Measurements from ENCODE around the gene SCYL3.
"Not testable (repeated sequence)": the region's sequence is repeated elsewhere in the genome, so short reads cannot be mapped to it uniquely, and the experiment has no call there.

Gene SCYL3

DNA sequence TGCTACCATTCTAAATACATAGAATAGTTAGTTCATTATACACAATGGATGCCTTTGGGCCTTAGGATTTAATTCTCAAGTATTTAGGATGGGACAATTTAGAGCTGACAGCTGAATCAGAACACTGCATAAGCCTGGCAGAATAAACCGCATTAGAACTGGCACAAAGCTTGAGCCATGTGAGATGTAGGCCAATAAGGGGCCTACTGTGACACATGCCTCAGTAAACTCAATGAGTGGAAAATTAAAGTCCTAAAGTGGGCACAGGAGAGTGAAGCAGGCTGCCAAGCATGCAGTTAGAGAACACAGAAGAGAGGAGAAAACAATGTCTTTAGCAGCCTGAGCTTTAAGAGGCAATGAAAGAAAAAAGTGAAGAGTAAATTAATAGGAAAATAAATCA lies 24.3 kb downstream of the SCYL3 start:
- TF ChIP-seq ZNF274 (IDR thresholded peaks at IDR 0.05; ENCODE audit: low read depth, low read length): no peak
- H3K4me3 ChIP-seq (ENCODE audit: low read length): no peak overlapping the region

DNA sequence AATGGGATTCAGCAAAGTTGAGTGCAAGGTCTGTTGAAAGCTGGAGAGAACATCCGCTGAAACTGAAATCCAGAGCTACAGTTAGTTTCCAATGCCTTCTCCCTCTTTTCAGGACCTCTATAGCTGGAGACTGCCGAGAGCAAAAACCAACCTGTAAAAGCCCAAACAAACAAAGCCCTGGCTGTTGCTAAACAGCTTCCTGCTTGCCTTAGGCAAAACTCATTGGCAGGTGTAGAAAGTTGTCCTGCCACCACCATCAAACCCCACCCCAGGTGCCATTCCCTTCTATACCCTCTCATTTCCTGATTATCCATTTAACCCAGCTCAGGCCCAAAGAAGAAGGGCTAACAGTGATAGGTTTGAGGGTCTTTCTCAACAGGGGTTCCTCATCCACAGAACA lies 24.7 kb downstream of the SCYL3 start:
- no peak for TF ChIP-seq ZNF274 (IDR thresholded peaks at IDR 0.05; ENCODE audit: low read depth, low read length)
- H3K4me3 ChIP-seq (ENCODE audit: low read length): no peak overlapping the region

DNA sequence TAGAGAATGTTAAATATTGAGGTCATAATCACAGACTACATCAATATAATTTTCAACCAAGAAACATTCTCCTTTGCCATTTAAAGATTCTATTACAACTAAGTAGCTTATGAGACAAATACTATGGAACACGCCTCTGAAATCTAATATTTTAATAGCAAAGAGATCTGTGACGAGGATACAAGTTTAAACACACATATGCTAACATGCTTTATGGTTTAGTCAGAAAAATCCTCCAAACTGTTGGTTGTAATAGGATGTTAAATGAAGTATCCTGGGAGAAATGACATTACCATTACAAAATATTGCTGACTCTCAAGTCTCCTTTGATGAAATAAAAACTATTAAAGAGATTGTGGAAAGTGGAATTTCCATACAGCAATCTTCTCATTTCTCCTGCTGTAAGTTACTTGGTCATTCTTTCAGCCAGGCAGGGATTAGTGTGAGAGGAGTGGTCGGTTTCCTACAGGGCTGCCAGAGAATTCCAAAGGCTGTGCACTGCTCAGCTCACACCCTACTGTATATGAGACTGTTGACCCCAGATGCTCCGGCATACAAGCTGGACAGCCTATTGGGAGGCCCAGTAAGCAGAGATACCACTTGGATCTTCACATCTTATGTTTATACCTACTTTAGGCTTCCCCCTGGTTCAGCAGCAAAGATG lies 26.6 kb downstream of the SCYL3 start:
- TF ChIP-seq ZNF274 (IDR thresholded peaks at IDR 0.05; ENCODE audit: low read depth, low read length): no peak
- no peak overlapping the region for H3K4me3 ChIP-seq (ENCODE audit: low read length)

DNA sequence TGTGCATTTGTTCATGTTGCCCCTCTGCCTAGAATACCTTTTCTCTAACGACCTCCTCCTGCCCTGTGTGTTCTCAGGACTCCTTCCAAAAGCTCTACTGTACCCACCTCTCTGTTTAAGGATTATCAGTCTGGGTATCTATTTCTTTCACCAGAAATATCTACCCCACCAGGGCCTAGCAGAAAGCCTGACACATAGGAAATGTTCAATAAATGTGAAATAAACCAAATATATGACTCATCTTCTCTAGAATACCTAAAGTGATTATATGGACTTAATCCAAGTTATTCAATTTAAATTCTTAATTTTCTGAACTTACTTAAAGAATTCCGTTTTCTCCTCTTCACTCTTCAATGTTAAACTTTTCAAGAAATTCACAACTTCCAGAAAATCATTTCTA lies 27.1 kb downstream of the SCYL3 start:
- TF ChIP-seq ZNF274 (IDR thresholded peaks at IDR 0.05; ENCODE audit: low read depth, low read length): no peak
- H3K4me3 ChIP-seq (ENCODE audit: low read length): no peak overlapping the region

DNA sequence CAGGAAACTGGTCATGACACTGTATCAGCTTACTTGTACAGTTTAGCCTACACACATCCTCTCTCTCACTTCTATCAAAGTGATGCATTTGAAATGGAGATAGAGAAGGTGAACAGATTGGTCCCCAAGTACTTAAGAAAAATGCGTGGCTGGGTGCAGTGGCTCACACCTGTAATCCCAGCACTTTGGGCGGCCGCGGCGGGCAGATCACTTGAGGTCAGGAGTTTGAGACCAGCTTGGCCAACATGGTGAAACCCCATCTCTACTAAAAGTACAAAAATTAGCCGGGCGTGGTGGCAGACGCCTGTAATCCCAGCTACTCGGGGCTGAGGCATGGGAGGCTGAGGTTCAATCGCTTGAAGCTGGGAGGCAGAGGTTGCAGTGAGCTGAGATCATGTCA lies 29.2 kb downstream of the SCYL3 start:
- H3K4me3 ChIP-seq (ENCODE audit: low read length): not testable (repeated sequence)

DNA sequence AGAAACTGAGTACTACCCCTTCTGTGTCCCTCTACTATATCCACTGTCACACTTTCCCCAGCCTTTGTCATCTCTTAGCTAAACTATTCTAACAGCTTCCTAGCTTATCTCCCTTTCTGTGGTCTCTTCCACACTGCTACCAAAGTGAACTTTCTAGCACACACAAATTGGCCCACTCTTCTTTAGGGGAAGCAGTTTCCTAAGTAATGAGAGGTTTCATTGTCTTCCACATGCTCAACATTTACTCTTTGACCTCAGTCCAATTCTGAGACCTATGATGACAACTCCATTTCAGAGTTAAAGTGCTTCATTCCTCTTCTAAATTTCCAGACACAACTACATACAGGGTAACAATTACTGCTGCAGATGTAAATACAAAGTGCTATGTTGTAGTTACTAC lies 32.9 kb downstream of the SCYL3 start:
- no peak overlapping the region for H3K4me3 ChIP-seq (ENCODE audit: low read length)
- TF ChIP-seq ZNF274 (IDR thresholded peaks at IDR 0.05; ENCODE audit: low read depth, low read length): no peak

DNA sequence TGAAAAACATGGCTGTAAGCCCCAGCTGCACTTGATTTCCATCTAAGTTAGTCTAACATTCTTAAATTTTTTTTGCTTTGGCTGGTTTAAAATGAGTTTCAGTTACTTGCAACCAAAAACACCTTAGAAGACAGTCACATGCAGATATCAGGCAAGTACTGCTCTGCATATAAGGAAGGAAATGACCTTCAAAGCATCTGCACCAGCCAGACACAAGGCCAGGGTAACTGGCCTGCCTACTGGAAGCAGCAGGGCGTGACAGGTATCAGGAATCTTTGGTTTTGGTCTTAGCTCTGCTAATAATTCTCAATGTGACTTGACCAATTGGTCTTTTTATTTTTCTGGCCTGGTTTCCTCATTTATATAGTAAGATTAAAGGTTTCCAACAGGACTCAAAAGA lies 33.5 kb downstream of the SCYL3 start:
- TF ChIP-seq ZNF274 (IDR thresholded peaks at IDR 0.05; ENCODE audit: low read depth, low read length): no peak
- no peak overlapping the region for H3K4me3 ChIP-seq (ENCODE audit: low read length)

DNA sequence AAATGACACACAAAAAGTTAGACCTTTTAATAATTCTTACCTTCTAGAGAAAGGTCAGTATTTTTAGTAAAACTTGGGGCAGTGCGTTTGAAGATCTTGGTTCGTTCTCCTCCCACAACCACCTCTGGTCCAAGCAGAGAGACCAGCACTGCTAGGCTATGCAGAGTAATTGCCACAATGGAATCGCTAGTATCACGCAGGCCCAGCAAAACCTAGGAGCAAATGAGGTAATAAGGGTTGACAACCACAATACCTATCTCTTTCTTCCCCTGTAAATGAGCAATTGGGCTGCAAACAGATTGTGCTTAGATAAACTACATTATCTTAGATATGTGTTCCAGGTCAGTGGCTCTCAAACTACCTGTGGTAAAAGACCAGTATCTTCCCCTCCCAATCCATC lies 34.7 kb downstream of the SCYL3 start:
- no peak for TF ChIP-seq ZNF274 (IDR thresholded peaks at IDR 0.05; ENCODE audit: low read depth, low read length)
- no peak overlapping the region for H3K4me3 ChIP-seq (ENCODE audit: low read length)

DNA sequence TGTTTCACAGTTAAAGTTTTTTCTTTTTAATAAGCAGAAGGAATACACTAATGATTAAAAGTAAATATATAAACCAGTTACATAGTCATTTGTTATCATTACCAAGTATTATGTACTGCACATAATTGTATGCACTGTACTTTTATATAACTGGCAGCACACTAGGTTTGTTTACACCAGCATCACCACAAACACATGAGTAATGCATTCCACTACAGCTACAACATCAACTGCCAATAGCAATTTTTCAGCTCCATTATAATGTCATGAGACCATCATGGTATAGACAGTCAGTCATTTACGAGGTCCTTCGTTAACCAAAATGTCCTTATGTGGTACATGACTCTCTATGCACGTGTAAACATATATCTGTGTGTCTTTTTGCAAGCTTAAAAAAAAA lies 35.2 kb downstream of the SCYL3 start:
- no peak overlapping the region for H3K4me3 ChIP-seq (ENCODE audit: low read length)

DNA sequence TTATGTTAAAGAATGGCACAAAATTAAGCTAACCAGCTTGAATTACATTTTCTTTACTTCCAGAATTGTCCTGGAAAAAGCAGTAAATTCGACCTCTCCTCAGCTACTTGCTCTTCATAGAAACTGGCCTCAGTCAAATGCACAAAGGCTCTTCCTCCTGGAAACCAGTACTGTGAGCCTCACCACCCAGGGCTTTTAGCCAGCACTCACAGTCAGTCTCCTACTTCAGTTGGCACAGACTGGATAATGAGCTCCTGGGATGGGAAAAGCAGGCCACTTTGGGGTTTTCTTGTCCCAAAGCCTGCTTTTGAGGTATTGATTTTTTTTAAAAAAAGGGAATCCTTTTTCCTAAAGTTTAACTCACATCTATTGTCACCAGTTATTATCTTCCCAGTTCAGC lies 40.4 kb downstream of the SCYL3 start:
- no peak overlapping the region for H3K4me3 ChIP-seq (ENCODE audit: low read length)
- no peak for TF ChIP-seq ZNF274 (IDR thresholded peaks at IDR 0.05; ENCODE audit: low read depth, low read length)

More for the DNA sequence above, 35.2 kb downstream of the SCYL3 start:
- TF ChIP-seq ZNF274 (IDR thresholded peaks at IDR 0.05; ENCODE audit: low read depth, low read length): no peak

DNA sequence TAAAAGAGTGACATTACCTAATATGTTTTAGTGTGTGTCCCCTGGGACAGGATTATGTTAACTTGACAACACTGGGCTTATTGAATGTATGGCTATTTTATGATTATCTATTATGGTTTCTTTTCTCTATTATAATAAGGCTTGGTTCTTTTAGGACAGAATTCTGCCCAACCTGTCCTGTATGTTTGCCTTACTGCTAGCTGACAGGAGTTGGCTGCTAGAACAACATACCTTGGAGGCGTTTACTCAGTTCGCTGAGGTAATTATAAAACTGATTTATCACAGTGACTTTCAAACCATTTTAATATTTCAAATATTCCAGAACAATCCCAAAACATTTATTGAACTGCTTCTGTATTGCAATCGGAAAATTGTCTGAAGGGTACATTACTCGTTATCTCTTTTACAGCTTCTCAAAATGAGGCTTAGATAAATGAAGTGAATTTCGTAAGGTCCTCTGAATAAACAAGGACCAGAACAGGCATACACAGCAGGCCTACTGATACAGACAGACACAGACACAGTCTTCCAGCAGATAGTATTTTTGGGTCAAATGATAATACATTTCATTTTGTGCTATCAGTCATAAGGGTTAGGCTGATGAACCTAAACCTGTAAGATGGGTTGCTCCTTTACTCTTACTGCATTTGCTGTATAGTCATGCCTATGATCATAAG lies 44.2 kb downstream of the SCYL3 start:
- no peak for TF ChIP-seq ZNF274 (IDR thresholded peaks at IDR 0.05; ENCODE audit: low read depth, low read length)
- H3K4me3 ChIP-seq (ENCODE audit: low read length): no peak overlapping the region

DNA sequence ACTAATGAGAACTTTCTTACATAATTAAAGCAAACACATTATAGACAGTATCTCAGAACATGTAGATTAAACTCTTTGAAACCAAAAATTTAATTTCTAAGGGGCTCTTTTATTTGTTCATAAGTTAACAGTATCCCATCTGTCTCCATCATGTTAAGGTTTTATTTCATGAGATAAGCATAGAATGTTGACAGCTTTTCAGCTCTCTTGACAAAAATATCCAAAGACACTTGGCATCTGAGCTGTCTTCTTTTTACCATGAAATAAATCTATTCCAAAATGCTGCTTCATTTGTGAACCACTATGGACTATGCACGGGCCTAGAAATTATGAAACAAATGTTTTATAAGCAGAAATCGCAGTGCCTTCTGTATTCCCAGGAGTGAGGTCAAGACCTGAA lies 45.2 kb downstream of the SCYL3 start:
- no peak overlapping the region for H3K4me3 ChIP-seq (ENCODE audit: low read length)
- no peak for TF ChIP-seq ZNF274 (IDR thresholded peaks at IDR 0.05; ENCODE audit: low read depth, low read length)

DNA sequence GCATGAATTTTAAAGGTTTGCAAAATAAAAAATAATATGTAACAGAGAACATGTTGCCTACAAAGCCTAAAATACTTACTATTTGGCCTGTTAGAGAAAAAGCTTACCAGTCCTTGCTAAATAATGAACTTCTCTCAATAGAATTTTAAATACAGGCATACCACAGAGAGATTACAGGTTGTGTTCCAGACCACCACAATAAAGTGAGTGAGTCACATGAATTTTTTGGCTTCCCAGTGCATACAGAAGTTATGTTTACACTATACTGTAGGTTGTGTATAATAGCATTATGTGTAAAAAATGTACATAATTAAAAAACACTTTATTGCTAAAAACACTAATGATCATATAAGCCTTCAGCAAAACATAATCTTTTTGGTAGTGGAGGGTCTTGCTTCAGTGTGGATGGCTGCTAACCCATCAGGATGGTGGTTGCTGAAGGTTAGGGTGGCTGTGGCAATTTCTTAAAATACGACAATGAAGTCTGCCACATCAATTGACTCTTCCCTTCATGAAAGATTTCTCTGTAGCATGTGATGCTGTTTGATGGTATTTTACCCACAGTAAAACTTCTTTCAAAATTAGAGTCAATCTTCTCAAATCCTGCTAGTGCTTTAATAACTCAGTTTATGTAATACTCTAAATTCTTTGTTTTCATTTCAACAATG lies 48.6 kb downstream of the SCYL3 start:
- no peak for TF ChIP-seq ZNF274 (IDR thresholded peaks at IDR 0.05; ENCODE audit: low read depth, low read length)

DNA sequence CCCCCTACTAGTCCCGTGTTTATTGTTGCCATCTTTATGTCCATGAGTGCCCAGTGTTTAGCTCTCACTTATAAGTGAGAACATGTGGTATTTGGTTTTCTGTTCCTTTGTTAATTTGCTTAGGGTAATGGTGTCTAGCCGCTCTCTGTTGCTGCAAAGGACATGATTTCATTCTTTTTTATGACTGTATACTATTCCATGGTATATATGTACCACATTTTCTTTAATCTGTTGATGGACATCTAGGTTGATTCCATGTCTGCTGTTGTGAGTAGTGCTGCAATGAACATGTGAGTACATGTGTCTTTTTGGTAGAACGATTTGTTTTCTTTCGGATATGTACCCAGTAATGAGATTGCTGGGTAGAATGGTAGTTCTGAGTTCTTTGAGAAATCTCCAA lies 54.8 kb downstream of the SCYL3 start:
- no peak for TF ChIP-seq ZNF274 (IDR thresholded peaks at IDR 0.05; ENCODE audit: low read depth, low read length)
- H3K4me3 ChIP-seq (ENCODE audit: low read length): no peak overlapping the region

More for the DNA sequence above, 48.6 kb downstream of the SCYL3 start:
- no peak overlapping the region for H3K4me3 ChIP-seq (ENCODE audit: low read length)

DNA sequence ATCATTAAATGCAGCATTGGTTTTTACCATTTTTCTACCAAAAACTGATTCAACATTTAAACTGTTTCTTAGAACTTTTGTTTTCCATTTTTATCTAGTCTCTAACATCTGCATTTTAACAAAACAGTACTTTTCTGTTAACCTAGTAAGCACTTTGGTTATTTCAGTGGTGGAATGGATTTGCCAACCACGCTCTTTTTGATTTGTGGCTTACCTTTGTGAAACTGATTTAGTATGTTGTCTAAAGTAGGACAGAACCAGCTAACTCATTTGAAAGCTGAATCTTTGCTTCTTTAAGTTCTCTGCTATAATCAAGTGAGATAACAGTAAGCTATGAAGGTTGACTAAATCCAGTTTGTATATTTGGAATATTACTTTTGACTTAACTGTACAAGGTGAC lies 57.5 kb downstream of the SCYL3 start:
- no peak for TF ChIP-seq ZNF274 (IDR thresholded peaks at IDR 0.05; ENCODE audit: low read depth, low read length)
- H3K4me3 ChIP-seq (ENCODE audit: low read length): no peak overlapping the region

All from GM08714 (cell line).